ENCODE data around the gene MED15.
"Not testable (repeated sequence)": the region's sequence is repeated elsewhere in the genome, so short reads cannot be mapped to it uniquely, and the experiment has no call there.

MED15 gene

GRCh38 chr22:20531404-20532201 lies 24.2 kb downstream of the MED15 start:
- peak; percentile 33 for DNase-seq (ENCODE audit: low read depth, low spot score)

GRCh38 chr22:20532256-20532993 lies 25.0 kb downstream of the MED15 start:
- no peak for DNase-seq (ENCODE audit: low read depth, low spot score)

GRCh38 chr22:20533095-20533878 lies 25.9 kb downstream of the MED15 start:
- no peak for DNase-seq (ENCODE audit: low read depth, low spot score)

DNA sequence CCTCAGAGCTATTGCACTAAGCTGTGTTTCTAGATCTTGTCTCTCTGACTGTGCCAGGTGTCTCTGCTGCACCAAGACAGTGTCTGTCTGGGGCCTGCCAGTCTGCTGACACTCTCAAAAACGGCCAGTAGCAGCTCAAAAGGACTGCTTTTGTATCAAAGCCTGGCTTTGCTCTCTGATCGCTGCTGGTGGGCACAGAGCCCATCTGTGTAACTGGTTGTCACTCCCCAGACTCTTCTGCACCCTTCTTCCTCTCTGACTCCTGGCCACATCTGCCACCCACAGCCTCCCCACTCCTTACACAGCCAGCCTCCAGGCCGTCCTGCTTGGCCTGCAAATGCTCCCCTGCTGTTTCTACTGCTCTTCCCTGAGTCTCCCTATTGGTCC lies 26.5 kb downstream of the MED15 start:
- no peak for DNase-seq (ENCODE audit: low read depth, low spot score)

GRCh38 chr22:20536590-20537324 lies 29.3 kb downstream of the MED15 start:
- DNase-seq (ENCODE audit: low read depth, low spot score), result no peak

DNA sequence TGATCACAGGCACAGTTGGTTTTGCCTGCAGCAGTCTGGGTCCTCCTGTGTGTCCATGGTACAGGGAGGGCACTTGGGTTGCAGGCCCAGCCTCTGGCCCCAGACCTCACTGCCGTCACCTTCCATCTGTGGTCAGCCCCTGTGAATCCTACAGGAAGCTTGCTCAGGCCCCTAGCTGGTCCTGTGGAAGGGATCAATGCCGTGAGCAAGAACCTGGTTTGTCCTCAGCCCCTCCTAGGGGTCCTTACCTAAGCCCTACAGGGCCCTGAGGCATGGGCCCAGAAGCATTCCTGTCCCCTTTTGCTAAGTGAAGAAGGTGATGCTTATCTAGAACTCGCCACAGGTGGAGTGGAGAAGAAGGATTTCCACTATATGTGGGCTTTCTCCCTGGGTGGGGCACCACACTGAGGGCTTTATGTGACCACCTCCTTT lies 29.9 kb downstream of the MED15 start:
- DNase-seq (ENCODE audit: low read depth, low spot score), result no peak

GRCh38 chr22:20537983-20538382 lies 30.6 kb downstream of the MED15 start:
- no peak for DNase-seq (ENCODE audit: low read depth, low spot score)

- not testable (repeated sequence) for DNase-seq (ENCODE audit: low read depth, low spot score)
Measured at GRCh38 chr22:20538875-20539274, 31.5 kb downstream of the MED15 start.

GRCh38 chr22:20542055-20542454 lies 34.6 kb downstream of the MED15 start:
- no peak for DNase-seq (ENCODE audit: low read depth, low spot score)

- no peak for DNase-seq (ENCODE audit: low read depth, low spot score)
Measured at GRCh38 chr22:20542736-20543135, 35.3 kb downstream of the MED15 start.

DNA sequence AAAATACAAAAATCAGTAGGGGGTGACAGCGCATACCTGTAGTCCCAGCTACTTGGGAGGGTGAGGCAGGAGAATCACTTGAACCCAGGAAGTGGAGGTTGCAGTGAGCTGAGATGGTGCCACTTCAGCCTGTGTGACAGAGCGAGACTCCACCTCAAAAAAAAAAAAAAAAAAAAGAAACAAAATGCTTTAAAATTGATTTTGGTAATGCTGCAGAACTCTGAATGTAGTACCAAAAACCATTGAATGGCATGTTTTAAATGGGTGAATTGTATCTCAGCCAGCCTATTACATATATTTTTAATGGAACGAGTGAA lies 37.9 kb downstream of the MED15 start:
- not testable (repeated sequence) for DNase-seq (ENCODE audit: low read depth, low spot score)

DNA sequence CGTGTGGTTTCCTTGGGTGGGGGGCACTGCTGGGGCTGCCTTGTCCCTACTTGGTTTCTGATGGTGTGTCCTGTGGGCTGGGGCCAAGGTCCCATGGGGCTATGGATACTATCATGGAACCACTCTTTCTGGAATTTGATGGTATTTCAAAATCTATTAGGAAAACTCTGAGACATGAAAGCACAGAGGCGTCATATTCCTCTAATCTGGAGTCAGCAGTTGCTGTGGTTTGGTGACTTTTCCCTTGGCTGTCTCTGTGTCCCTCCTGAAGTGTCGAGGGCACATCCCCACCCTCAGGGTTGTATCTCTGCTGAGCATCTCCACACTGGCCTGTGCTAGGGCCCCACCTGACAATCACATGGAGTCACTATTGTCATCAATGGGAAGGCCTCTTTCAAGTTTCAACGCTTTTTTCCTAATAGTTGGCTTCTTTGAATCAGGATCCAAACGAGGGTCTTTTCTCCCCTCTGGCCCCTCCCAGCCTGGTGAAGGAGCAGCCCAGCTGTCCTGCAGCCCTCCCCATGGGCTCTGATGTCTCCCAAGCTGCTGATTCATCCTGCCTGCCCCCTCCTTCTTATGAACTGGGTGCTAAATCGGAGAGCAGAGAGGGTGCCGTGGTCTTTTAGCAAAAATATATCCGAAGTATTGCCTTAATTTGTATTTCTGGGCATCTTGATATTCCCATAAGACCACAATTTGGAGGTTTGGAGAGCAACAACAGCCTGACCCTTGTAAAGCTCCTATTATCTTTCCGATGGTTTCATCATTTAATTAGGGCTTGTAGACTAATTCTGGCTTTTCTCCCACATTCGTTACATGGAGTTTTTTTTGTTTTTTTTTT lies 38.5 kb downstream of the MED15 start:
- no peak for DNase-seq (ENCODE audit: low read depth, low spot score)

DNA sequence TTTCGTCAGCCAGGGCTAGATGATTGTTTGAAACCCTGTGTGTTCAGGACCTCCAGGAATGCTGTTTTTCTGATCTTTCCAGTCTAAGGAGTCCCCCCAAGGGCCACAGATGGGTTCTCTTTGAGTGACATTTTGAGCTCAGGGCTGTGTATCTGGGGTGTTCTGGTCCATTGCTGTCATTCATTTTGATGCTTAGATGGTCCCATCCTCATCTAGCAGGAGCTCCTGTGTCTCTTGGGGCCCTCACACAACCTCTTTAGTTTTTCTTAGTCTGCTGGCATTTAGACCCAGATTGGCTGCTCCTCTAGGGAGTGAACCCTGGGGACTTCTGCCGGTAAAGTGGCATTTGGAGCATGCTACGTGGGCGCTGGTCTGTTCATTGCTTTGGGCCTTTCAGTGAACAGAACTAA lies 39.1 kb downstream of the MED15 start:
- no peak for DNase-seq (ENCODE audit: low read depth, low spot score)

DNA sequence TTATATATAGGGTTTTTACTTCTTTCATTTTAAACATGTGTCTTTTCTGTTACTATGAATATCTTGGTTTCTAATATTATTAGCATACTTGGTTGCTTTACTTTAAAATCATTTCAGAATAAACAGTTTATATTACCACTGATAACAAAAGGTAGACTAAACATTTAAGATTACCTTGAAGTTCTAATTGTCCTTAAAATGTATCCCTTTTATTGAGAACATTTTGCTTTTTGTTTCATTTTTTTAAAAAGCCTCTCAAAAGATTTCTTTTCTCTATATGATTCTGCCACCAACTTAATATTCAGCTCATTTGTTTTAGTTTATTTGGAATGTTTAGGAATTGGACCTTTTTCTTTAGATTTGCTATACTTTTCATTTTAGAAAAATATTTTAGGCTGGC lies 39.6 kb downstream of the MED15 start:
- no peak for DNase-seq (ENCODE audit: low read depth, low spot score)

- no peak for DNase-seq (ENCODE audit: low read depth, low spot score)
Measured at GRCh38 chr22:20548806-20549205, 41.4 kb downstream of the MED15 start.

DNA sequence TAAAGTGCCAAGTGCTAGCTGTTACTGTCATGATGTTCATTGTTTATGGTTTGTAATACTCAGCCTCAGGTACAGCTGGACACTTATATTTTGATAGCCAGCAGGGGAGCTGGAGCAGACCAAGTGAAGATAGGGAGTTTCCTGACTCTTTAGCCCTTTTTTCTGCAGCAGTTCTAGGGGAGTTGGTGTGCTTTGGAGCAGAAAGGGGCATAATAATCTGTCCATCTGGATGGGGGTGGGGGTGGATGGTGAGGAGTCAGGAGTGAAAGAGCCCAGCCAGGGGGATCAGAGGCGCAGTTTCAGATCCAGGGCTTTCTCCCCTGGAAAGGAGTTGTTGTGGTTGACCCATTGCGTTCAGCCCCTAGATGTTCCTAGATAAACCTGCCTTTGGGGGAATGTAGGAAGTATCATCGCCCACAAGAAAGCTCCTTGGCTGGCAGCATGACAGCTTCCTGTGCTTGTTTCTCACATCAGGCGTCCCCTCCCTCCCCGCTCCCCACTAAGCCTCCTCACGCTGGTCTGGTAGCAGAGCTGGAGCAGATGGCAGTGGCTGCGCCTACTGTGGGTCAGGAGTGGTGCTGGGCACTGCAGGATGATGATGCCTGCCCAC lies 41.9 kb downstream of the MED15 start:
- peak; percentile 31 for DNase-seq (ENCODE audit: low read depth, low spot score)

- DNase-seq (ENCODE audit: low read depth, low spot score), result no peak
Measured at GRCh38 chr22:20550057-20550817, 42.8 kb downstream of the MED15 start.

DNA sequence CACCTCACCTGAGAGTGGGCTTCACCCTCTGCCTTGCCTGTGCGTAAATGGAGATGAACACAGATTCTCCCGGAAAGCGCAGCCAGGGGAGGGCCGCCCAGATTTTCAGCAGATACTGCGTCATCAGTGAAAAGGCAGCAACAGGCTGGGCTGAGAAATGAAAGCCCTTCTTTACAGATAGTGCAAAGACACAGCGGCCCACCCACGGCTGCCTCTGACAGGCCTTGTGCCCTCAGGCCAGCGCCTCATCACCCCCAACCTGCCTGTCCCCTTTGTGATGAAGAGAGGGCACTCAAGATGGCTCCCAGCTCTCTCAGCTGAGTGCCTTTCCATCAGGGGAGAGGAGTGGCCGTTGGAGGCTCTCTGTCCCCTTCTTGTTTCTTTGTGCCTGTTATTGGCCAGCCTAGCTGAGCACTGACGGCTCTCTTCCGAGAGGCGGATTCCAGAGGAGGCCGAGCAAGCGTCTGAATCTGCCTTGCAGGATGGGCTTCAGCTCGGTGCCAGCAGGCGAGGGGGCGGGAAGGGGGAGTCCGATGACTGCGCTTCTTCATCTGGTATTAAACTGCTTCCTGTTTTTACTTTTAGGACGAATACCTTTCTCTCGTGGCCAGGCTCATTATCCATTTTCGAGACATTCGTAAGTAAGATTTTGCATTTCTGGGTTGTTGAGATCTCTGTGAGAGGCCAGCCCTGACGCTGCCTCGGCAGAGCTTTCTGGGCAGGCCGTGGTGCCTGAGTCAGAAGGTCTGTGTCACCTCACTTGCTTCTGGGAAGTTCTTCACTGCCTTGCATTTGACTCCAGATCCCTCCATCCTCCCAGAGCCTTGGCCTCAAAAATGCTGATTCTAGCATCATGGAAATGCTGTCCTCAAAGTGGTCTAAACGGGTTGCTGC lies 43.7 kb downstream of the MED15 start:
- no peak for DNase-seq (ENCODE audit: low read depth, low spot score)

Data from brain pericyte (primary cell).